Measurements from ENCODE around the gene C3orf49. TPM values are rescaled to one million over a fixed set of nuclear protein-coding genes. Genes with fewer than 3 reads are reported as not detected.

The C3orf49 gene
- total and polyA plus RNA-seq, 2 of the 13 experiments (the other 11 are each of a cell fraction or from before 2014, with no cell fraction given) = not detected

- TF ChIP-seq ARID5B (CRISPR knock-in tag; IDR thresholded peaks at IDR 0.05) (0 out of 2 replicates have a peak, but pooled peaks have one; percentile 18), SNAPC4 (CRISPR knock-in tag; IDR thresholded peaks at IDR 0.05) (no peak), CENPT (CRISPR knock-in tag; IDR thresholded peaks at IDR 0.05; ENCODE audit: low read depth) (no peak), REPIN1 (CRISPR knock-in tag; IDR thresholded peaks at IDR 0.05; ENCODE audit: borderline replicate concordance, low read depth) (no peak), ZBTB26 (CRISPR knock-in tag; IDR thresholded peaks at IDR 0.05; ENCODE audit: borderline replicate concordance) (no peak), ZBTB33 (CRISPR knock-in tag; IDR thresholded peaks at IDR 0.05) (peak; percentile 41; the same call in 1 of the 2 replicates), ZNF713 (CRISPR knock-in tag; IDR thresholded peaks at IDR 0.05) (no peak), ZNF121 (CRISPR knock-in tag; IDR thresholded peaks at IDR 0.05) (no peak), HES4 (CRISPR knock-in tag; IDR thresholded peaks at IDR 0.05; ENCODE audit: borderline replicate concordance) (no peak), ZNF83 (CRISPR knock-in tag; IDR thresholded peaks at IDR 0.05; ENCODE audit: borderline replicate concordance) (no peak), ZNF550 (CRISPR knock-in tag; IDR thresholded peaks at IDR 0.05; ENCODE audit: borderline replicate concordance) (no peak), SMAD3 (CRISPR knock-in tag; IDR thresholded peaks at IDR 0.05) (no peak), FOXA3 (CRISPR knock-in tag; IDR thresholded peaks at IDR 0.05) (peak; percentile 69), ZNF878 (CRISPR knock-in tag; IDR thresholded peaks at IDR 0.05) (no peak), ZSCAN22 (CRISPR knock-in tag; IDR thresholded peaks at IDR 0.05) (no peak), NFYC (CRISPR knock-in tag; IDR thresholded peaks at IDR 0.05) (no peak), FOXC1 (CRISPR knock-in tag; IDR thresholded peaks at IDR 0.05; ENCODE audit: borderline replicate concordance) (no peak), RARG (CRISPR knock-in tag; IDR thresholded peaks at IDR 0.05; ENCODE audit: low read depth) (no peak), ZNF30 (CRISPR knock-in tag; IDR thresholded peaks at IDR 0.05) (no peak)
Observed at GRCh38 chr3:63891518-63891917, 72.4 kb downstream of the C3orf49 start (continued).

Measured in HepG2 (cell line).